Osteoblast (primary cell): Measurements from ENCODE around the gene CHD2. TPM values are rescaled to one million over a fixed set of nuclear protein-coding genes. Genes with fewer than 3 reads are reported as not detected.
A peak's percentile ranks its signal among the peaks of the same experiment; 100 is the strongest.

Experiments used
- DNase-seq: peaks from one replicate; pipeline ENCODE4 v3.0.0; 2011; ENCODE audit warnings: low spot score, mixed read lengths; ENCODE audit not compliant: insufficient read length; ENCODE audit errors: missing footprints
- H2AFZ ChIP-seq: 2 replicates; pipeline ENCODE4 v1.6.0; 2011; ENCODE audit warnings: mild to moderate bottlenecking, low read length
- H3K27ac ChIP-seq: 2 replicates; pipeline ENCODE4 v1.5.1; 2011; ENCODE audit warnings: mild to moderate bottlenecking, low read depth, low read length, moderate library complexity
- H3K27me3 ChIP-seq: 2 replicates; pipeline ENCODE4 v1.6.0; 2012; ENCODE audit warnings: mild to moderate bottlenecking, control low read depth, inconsistent platforms, low read length, moderate library complexity; ENCODE audit not compliant: insufficient read depth
- H3K36me3 ChIP-seq: 2 replicates; pipeline ENCODE4 v1.5.1; 2011; ENCODE audit warnings: mild to moderate bottlenecking, low read length, control low read depth, moderate library complexity; ENCODE audit not compliant: insufficient read depth
- H3K4me1 ChIP-seq: 2 replicates; pipeline ENCODE4 v1.5.1; 2011; ENCODE audit warnings: mild to moderate bottlenecking, low read length, control low read depth, moderate library complexity; ENCODE audit not compliant: insufficient read depth
- H3K4me2 ChIP-seq: 2 replicates; pipeline ENCODE4 v1.6.0; 2011; ENCODE audit warnings: mild to moderate bottlenecking, low read length; ENCODE audit not compliant: insufficient read depth
- H3K4me3 ChIP-seq: fragments of 200-600 bp; sonication (generic); 3 replicates; pipeline ENCODE4 v1.5.1; 2012; ENCODE audit warnings: mild to moderate bottlenecking, low read length, inconsistent platforms; ENCODE audit not compliant: insufficient read depth
- H3K79me2 ChIP-seq: 2 replicates; pipeline ENCODE4 v1.6.0; 2012; ENCODE audit warnings: mild to moderate bottlenecking, low read length, control low read depth, inconsistent platforms; ENCODE audit not compliant: insufficient read depth
- H3K9me3 ChIP-seq: 2 replicates; pipeline ENCODE4 v1.5.1; 2011; ENCODE audit warnings: low read depth, low read length, control low read depth
- H4K20me1 ChIP-seq: 2 replicates; pipeline ENCODE4 v1.6.0; 2012; ENCODE audit warnings: mild to moderate bottlenecking, low read length, control low read depth; ENCODE audit not compliant: insufficient read depth
- CTCF ChIP-seq: IDR thresholded peaks from 2 replicates; pipeline ENCODE4 v1.5.1; 2011; ENCODE audit warnings: mild to moderate bottlenecking, low read depth, low read length, moderate library complexity; ENCODE audit errors: extremely low read depth
- total RNA-seq: library from RNA; depleted of rRNA; stranded (reverse); fragments of >200 nt; gene quantifications from 2 replicates; pipeline ENCODE4 v1.2.3, GENCODE V29; 2012

The CHD2 gene
- total RNA-seq, 1 donor, result 98.8 TPM

- H3K4me2 ChIP-seq, result peak overlapping the region; percentile 93
- peaks cover 36% of the 10 kb centered on the region for H3K36me3 ChIP-seq
- H3K27ac ChIP-seq, result peak overlapping the region; percentile 90
- peaks cover 17% of the 10 kb centered on the region for H4K20me1 ChIP-seq
- H3K4me3 ChIP-seq, result peak overlapping the region; percentile 93
- peaks cover 37% of the 10 kb centered on the region for H3K4me1 ChIP-seq
- no peak overlapping the region for H2AFZ ChIP-seq
- no peaks in the 10 kb centered on the region for H3K27me3 ChIP-seq
- no peak for DNase-seq
- TF ChIP-seq CTCF, result no peak
- peaks cover 75% of the 10 kb centered on the region for H3K79me2 ChIP-seq
- no peaks in the 10 kb centered on the region for H3K9me3 ChIP-seq
These were observed 14.7 kb upstream of the CHD2 start for GRCh38 chr15:92885224-92886041.

- H3K4me2 ChIP-seq, result peak overlapping the region; percentile 93
- no peak overlapping the region for H2AFZ ChIP-seq
- peaks cover 33% of the 10 kb centered on the region for H3K4me1 ChIP-seq
- H3K27me3 ChIP-seq, result no peaks in the 10 kb centered on the region
- H3K79me2 ChIP-seq, result peaks cover 82% of the 10 kb centered on the region
- TF ChIP-seq CTCF, result no peak
- no peak for DNase-seq
- H3K36me3 ChIP-seq, result peaks cover 43% of the 10 kb centered on the region
- peak overlapping the region; percentile 93 for H3K4me3 ChIP-seq
- no peaks in the 10 kb centered on the region for H3K9me3 ChIP-seq
- peaks cover 20% of the 10 kb centered on the region for H4K20me1 ChIP-seq
- peak overlapping the region; percentile 90 for H3K27ac ChIP-seq
These were observed 14.0 kb upstream of the CHD2 start for GRCh38 chr15:92886042-92886537.

- H3K36me3 ChIP-seq, result peaks cover 50% of the 10 kb centered on the region
- no peak overlapping the region for H2AFZ ChIP-seq
- TF ChIP-seq CTCF, result no peak
- no peaks in the 10 kb centered on the region for H3K27me3 ChIP-seq
- peak overlapping the region; percentile 90 for H3K27ac ChIP-seq
- no peaks in the 10 kb centered on the region for H3K9me3 ChIP-seq
- DNase-seq, result no peak
- peak overlapping the region; percentile 32 for H3K4me3 ChIP-seq
- H4K20me1 ChIP-seq, result peaks cover 20% of the 10 kb centered on the region
- peaks cover 89% of the 10 kb centered on the region for H3K79me2 ChIP-seq
- H3K4me1 ChIP-seq, result peaks cover 26% of the 10 kb centered on the region
- peak overlapping the region; percentile 93 for H3K4me2 ChIP-seq
These were observed 13.3 kb upstream of the CHD2 start for GRCh38 chr15:92886815-92887214.

- peaks cover 23% of the 10 kb centered on the region for H3K4me1 ChIP-seq
These were observed 12.3 kb upstream of the CHD2 start for GRCh38 chr15:92887869-92888268.

More at GRCh38 chr15:92887869-92888268, 12.3 kb upstream of the CHD2 start:
- Histone ChIP-seq H3K79me2 (peaks cover 99% of the 10 kb centered on the region), H3K27me3 (no peaks in the 10 kb centered on the region), H3K9me3 (no peaks in the 10 kb centered on the region), H3K36me3 (peaks cover 61% of the 10 kb centered on the region), H3K27ac (peak overlapping the region; percentile 90), H3K4me3 (no peak overlapping the region), H4K20me1 (peaks cover 20% of the 10 kb centered on the region), H2AFZ (no peak overlapping the region), H3K4me2 (peak overlapping the region; percentile 93)
- no peak for DNase-seq
- TF ChIP-seq CTCF, result no peak
